SK-N-SH (cell line): ENCODE results near the gene KDM2A. TPM values are rescaled to one million over a fixed set of nuclear protein-coding genes. Genes with fewer than 3 reads are reported as not detected.

Experiments
- CTCF ChIA-PET: fragments of 300-600, 350-600 bp; formaldehyde crosslinking; extraction: SDS; loops from one replicate; lab custom pipeline; 2021; lab: Yijun Ruan, JAX
- POLR2A ChIA-PET: fragments of 350-600 bp; sonication (Branson Sonifier 250); formaldehyde crosslinking; extraction: SDS; loops from one replicate; lab custom pipeline; 2020; ENCODE audit warnings: antibody characterized with exemption, inconsistent platforms; lab: Yijun Ruan, JAX
- DNase-seq: peaks from one replicate; pipeline ENCODE4 v3.0.0; 2012
- H2AFZ ChIP-seq: fragments of 200-600 bp; sonication (generic); 2 replicates; pipeline ENCODE4 v1.8.1; 2016; ENCODE audit warnings: antibody characterized with exemption, mild to moderate bottlenecking, low read depth
- H3F3A ChIP-seq: fragments of 200-600 bp; sonication (generic); replicated peaks from 2 replicates; pipeline ENCODE3; 2016; ENCODE audit warnings: antibody characterized with exemption, mild to moderate bottlenecking; ENCODE audit not compliant: insufficient read depth
- H3K27ac ChIP-seq, 2 experiments: fragments of 200-500 bp in 1 of 2; fragments of 200-600 bp in 1 of 2; sonication (Bioruptor generic) in 1 of 2; sonication (generic), shearing (Covaris generic) in 1 of 2; 2 replicates each; pipeline versions ENCODE4 v1.5.1 to v1.6.1; 2014 to 2016; ENCODE audit warnings: low read depth in 2 of 2, inconsistent platforms in 1 of 2, low read length in 1 of 2, mild to moderate bottlenecking in 1 of 2, mixed read lengths in 1 of 2
- H3K27me3 ChIP-seq: fragments of 200-600 bp; sonication (generic), shearing (Covaris generic); 2 replicates; pipeline ENCODE4 v1.6.1; 2016; ENCODE audit warnings: mixed run types; ENCODE audit not compliant: insufficient read depth
- H3K36me3 ChIP-seq, 2 experiments: fragments of 200-500 bp in 1 of 2; fragments of 200-600 bp in 1 of 2; sonication (Bioruptor generic) in 1 of 2; sonication (generic) in 1 of 2; replicated peaks in 1 of 2; 2 replicates each; pipeline versions ENCODE3 to v1.5.1; 2014 to 2016; ENCODE audit warnings: low read length in 1 of 2, mild to moderate bottlenecking in 1 of 2; ENCODE audit not compliant: insufficient read depth in 2 of 2, control insufficient read depth in 1 of 2
- H3K4me1 ChIP-seq, 2 experiments: fragments of 200-500 bp in 1 of 2; fragments of 200-600 bp in 1 of 2; sonication (Bioruptor generic) in 1 of 2; sonication (generic), shearing (Covaris generic) in 1 of 2; 2 replicates each; pipeline versions ENCODE4 v1.5.1 to v1.6.1; 2014 to 2016; ENCODE audit warnings: low read depth in 1 of 2, low read length in 1 of 2, mixed run types in 1 of 2; ENCODE audit not compliant: insufficient read depth in 2 of 2, control insufficient read depth in 1 of 2
- H3K4me2 ChIP-seq: fragments of 200-600 bp; sonication (generic), shearing (Covaris generic); 2 replicates; pipeline ENCODE4 v1.6.1; 2017; ENCODE audit warnings: mixed run types
- H3K4me3 ChIP-seq, 2 experiments: fragments of 200-500 bp in 1 of 2; fragments of 200-600 bp in 1 of 2; sonication (Bioruptor generic) in 1 of 2; sonication (generic), shearing (Covaris generic) in 1 of 2; 2 replicates each; pipeline versions ENCODE4 v1.5.1 to v1.8.1; 2014 to 2016; ENCODE audit warnings: low read depth in 2 of 2, inconsistent platforms in 1 of 2, low read length in 1 of 2, mild to moderate bottlenecking in 1 of 2, mixed read lengths in 1 of 2, moderate library complexity in 1 of 2
- H3K79me2 ChIP-seq: fragments of 200-600 bp; sonication (generic); 2 replicates; pipeline ENCODE4 v1.8.1; 2017; ENCODE audit warnings: mild to moderate bottlenecking; ENCODE audit not compliant: insufficient read depth
- H3K9ac ChIP-seq: fragments of 200-600 bp; sonication (generic); 2 replicates; pipeline ENCODE4 v1.6.1; 2017; ENCODE audit warnings: mixed run types
- H3K9me2 ChIP-seq: fragments of 200-600 bp; sonication (generic); 2 replicates; pipeline ENCODE4 v1.6.1; 2017; ENCODE audit warnings: mixed run types
- H3K9me3 ChIP-seq: fragments of 200-600 bp; sonication (generic); 2 replicates; pipeline ENCODE4 v1.6.1; 2017; ENCODE audit warnings: mixed run types, mild to moderate bottlenecking, moderate library complexity
- H4K20me1 ChIP-seq: fragments of 200-600 bp; sonication (generic); 2 replicates; pipeline ENCODE4 v1.6.1; 2017; ENCODE audit warnings: mild to moderate bottlenecking, mixed run types; ENCODE audit not compliant: insufficient read depth
- CHD2 ChIP-seq: fragments of 150-350 bp; IDR thresholded peaks from 2 replicates; pipeline ENCODE4 v1.6.1; 2018; ENCODE audit warnings: low read length; ENCODE audit not compliant: partially characterized antibody
- CTCF ChIP-seq: fragments of 200-600 bp; sonication (generic); IDR thresholded peaks from 2 replicates; pipeline ENCODE4 v1.6.1; 2017; ENCODE audit warnings: antibody characterized with exemption, mild to moderate bottlenecking, moderate library complexity
- ELF1 ChIP-seq: IDR thresholded peaks from 2 replicates; pipeline ENCODE4 v1.4.0; 2012
- FOSL2 ChIP-seq: IDR thresholded peaks from 2 replicates; pipeline ENCODE4 v1.4.0; 2012; ENCODE audit warnings: low read depth, mild to moderate bottlenecking, moderate library complexity, borderline replicate concordance
- FOXJ3 ChIP-seq: sonication (generic); formaldehyde crosslinking; IDR thresholded peaks from 2 replicates; pipeline ENCODE4 v1.5.1; 2020; ENCODE audit warnings: mild to moderate bottlenecking, missing genetic modification reagents
- MAX ChIP-seq: IDR thresholded peaks from 2 replicates; pipeline ENCODE4 v1.4.0; 2012; ENCODE audit warnings: low read depth
- MXI1 ChIP-seq: IDR thresholded peaks from 2 replicates; pipeline ENCODE4 v1.6.1; 2012; ENCODE audit warnings: mild to moderate bottlenecking, low read depth, low read length, improper control_type of control experiment
- NRF1 ChIP-seq: IDR thresholded peaks from 2 replicates; pipeline ENCODE4 v1.6.1; 2012; ENCODE audit warnings: low read depth, mild to moderate bottlenecking, low read length
- PBX3 ChIP-seq: IDR thresholded peaks from 2 replicates; pipeline ENCODE4; 2012
- POLR2AphosphoS5 ChIP-seq: IDR thresholded peaks from 2 replicates; pipeline ENCODE4 v1.6.1; 2012; ENCODE audit warnings: low read depth, low read length
- RAD21 ChIP-seq: IDR thresholded peaks from 2 replicates; pipeline ENCODE4 v1.6.1; 2012; ENCODE audit warnings: mild to moderate bottlenecking, low read length
- RFX5 ChIP-seq: IDR thresholded peaks from 2 replicates; pipeline ENCODE4 v1.6.1; 2012; ENCODE audit warnings: mild to moderate bottlenecking, improper control_type of control experiment, low read length
- SIN3A ChIP-seq: IDR thresholded peaks from 2 replicates; pipeline ENCODE4 v1.6.1; 2012; ENCODE audit warnings: low read depth, mild to moderate bottlenecking, low read length, moderate library complexity, borderline replicate concordance
- SMC3 ChIP-seq: IDR thresholded peaks from 2 replicates; pipeline ENCODE4 v1.6.1; 2012; ENCODE audit warnings: low read depth, low read length, improper control_type of control experiment
- TAF1 ChIP-seq: IDR thresholded peaks from 2 replicates; pipeline ENCODE4 v1.6.1; 2012; ENCODE audit warnings: low read depth, mild to moderate bottlenecking, low read length, moderate library complexity, borderline replicate concordance
- USF2 ChIP-seq: fragments of 150-350 bp; IDR thresholded peaks from 2 replicates; pipeline ENCODE4 v1.6.1; 2017; ENCODE audit warnings: antibody characterized with exemption, low read length, low read depth, borderline replicate concordance
- YY1 ChIP-seq: IDR thresholded peaks from 2 replicates; pipeline ENCODE4 v1.4.0; 2012; ENCODE audit warnings: low read depth, mild to moderate bottlenecking
- ZBTB33 ChIP-seq: IDR thresholded peaks from 2 replicates; pipeline ENCODE4 v1.4.0; 2012; ENCODE audit warnings: low read depth, borderline replicate concordance
- WGBS: methylation state at CpG from one replicate; pipeline ENCODE4 v1.1.6; 2017; ENCODE audit warnings: low lambda C conversion rate; 5-methylcytosine and 5-hydroxymethylcytosine counted together
- polyA plus RNA-seq, 3 experiments: library from polyadenylated mRNA; depleted of rRNA; stranded (reverse); fragments of >200 nt; gene quantifications; 2 replicates each; pipeline ENCODE4 v1.2.3, GENCODE V29; 2012

KDM2A gene
- polyA plus RNA-seq, 1 of the 3 experiments (the other 2 are of a cell fraction): 28.4 TPM

GRCh38 chr11:67252831-67253239, 133.8 kb downstream of the KDM2A start:
- Histone ChIP-seq H3K4me3 (no peak overlapping the region), H2AFZ (no peak overlapping the region), H3K4me2 (no peak overlapping the region), H3K36me3 (peaks cover 62 to 90% of the 10 kb centered on the region in 2 experiments), H3K9me2 (no peaks in the 10 kb centered on the region), H3K9ac (no peak overlapping the region), H3K27ac (no peak overlapping the region; a peak in 1 of 4 replicates), H3F3A (peaks cover 10% of the 10 kb centered on the region), H4K20me1 (peaks cover 6% of the 10 kb centered on the region; the same call in 1 of the 2 replicates), H3K79me2 (no peaks in the 10 kb centered on the region), H3K4me1 (no peaks in the 10 kb centered on the region), H3K27me3 (no peaks in the 10 kb centered on the region), H3K9me3 (no peaks in the 10 kb centered on the region)
- 96% methylated on average over 4 of the region's 4 CpGs for WGBS
- no peak for DNase-seq
- ChIA-PET CTCF (interaction anchor here (0.9 to 5.1 kb wide), 6 partner anchors 10 to 252 kb away, joined by 3 to 54 read pairs (median 8); partner anchors contain the start of genes GRK2 and PITPNM1), POLR2A (interaction anchor here (0.7 kb wide), 1 partner anchor 18 kb away, joined by 3 read pairs; no protein-coding TSS in a partner anchor)
- TF ChIP-seq RAD21 (peak; percentile 43), SIN3A (no peak), MXI1 (no peak), SMC3 (peak; percentile 22; the same call in 1 of the 2 replicates), CTCF (peak; percentile 50), ELF1 (no peak)

GRCh38 chr11:67253872-67254624, 135.0 kb downstream of the KDM2A start:
- no peak overlapping the region for H3K4me3 ChIP-seq
- TF ChIP-seq FOXJ3 (CRISPR knock-in tag): no peak
- no peak for TF ChIP-seq TAF1
- TF ChIP-seq ZBTB33: no peak
- no peak for TF ChIP-seq USF2
- no peak for TF ChIP-seq CHD2
- no peak for TF ChIP-seq SIN3A
- TF ChIP-seq YY1: no peak
- no peak for TF ChIP-seq FOSL2
- no peak for TF ChIP-seq PBX3
- no peak for TF ChIP-seq RAD21
- TF ChIP-seq POLR2AphosphoS5: no peak
- TF ChIP-seq RFX5: no peak
- no peak for TF ChIP-seq MAX
- no peak for TF ChIP-seq NRF1
- DNase-seq: no peak
- 89% methylated on average over 14 of the region's 14 CpGs for WGBS
- no peak overlapping the region for H3K27ac ChIP-seq
- no peaks in the 10 kb centered on the region for H3K9me2 ChIP-seq
- H3K27me3 ChIP-seq: no peaks in the 10 kb centered on the region
- no peaks in the 10 kb centered on the region for H3K4me1 ChIP-seq
- H3F3A ChIP-seq: peaks cover 13% of the 10 kb centered on the region
- ChIA-PET CTCF (interaction anchor here (0.9 to 5.1 kb wide), 7 partner anchors 9 to 251 kb away, joined by 3 to 54 read pairs (median 6); partner anchors contain the start of genes GRK2 and PITPNM1), POLR2A (interaction anchor here (0.7 to 0.9 kb wide), 3 partner anchors 8 to 16 kb away, joined by 3 read pairs; no protein-coding TSS in a partner anchor)
- no peaks in the 10 kb centered on the region for H3K9me3 ChIP-seq
- no peaks in the 10 kb centered on the region for H3K79me2 ChIP-seq
- H3K4me2 ChIP-seq: no peak overlapping the region
- no peak overlapping the region for H2AFZ ChIP-seq
- no peak overlapping the region for H3K9ac ChIP-seq
- H4K20me1 ChIP-seq: no peaks in the 10 kb centered on the region
- peaks cover 54 to 80% of the 10 kb centered on the region in 2 experiments for H3K36me3 ChIP-seq
